Liver (tissue), 9 donors: ENCODE measurements around the gene COL15A1. TPM values are rescaled to one million over a fixed set of nuclear protein-coding genes. Genes with fewer than 3 reads are reported as not detected.

Source experiments
- DNase-seq: peaks from one replicate; pipeline ENCODE4 v3.0.0-alpha.2; 2017; ENCODE audit warnings: low spot score
- H3K27ac ChIP-seq, 2 donors: one replicate each; pipeline ENCODE4 v1.7.0; 2013; ENCODE audit warnings: inconsistent platforms in 2 of 2, low read length in 2 of 2, control low read depth in 1 of 2, low read depth in 1 of 2, mild to moderate bottlenecking in 1 of 2
- H3K27me3 ChIP-seq, 4 donors: one replicate each; pipeline versions ENCODE4 v1.6.1 to v1.7.0; 2013; ENCODE audit warnings: low read length in 3 of 4, inconsistent platforms in 1 of 4, mild to moderate bottlenecking in 1 of 4, moderate library complexity in 1 of 4; ENCODE audit not compliant: control insufficient read depth in 4 of 4, insufficient read depth in 4 of 4
- H3K36me3 ChIP-seq, 4 donors: one replicate each; pipeline versions ENCODE4 v1.6.1 to v1.7.0; 2013; ENCODE audit warnings: low read length in 3 of 4, mild to moderate bottlenecking in 3 of 4, low read depth in 1 of 4, moderate library complexity in 1 of 4; ENCODE audit not compliant: control insufficient read depth in 4 of 4, insufficient read depth in 3 of 4
- H3K4me1 ChIP-seq, 4 donors: one replicate each; pipeline versions ENCODE4 v1.6.1 to v1.7.0; 2013; ENCODE audit warnings: low read length in 3 of 4, mild to moderate bottlenecking in 3 of 4, moderate library complexity in 1 of 4; ENCODE audit not compliant: control insufficient read depth in 4 of 4, insufficient read depth in 4 of 4
- H3K4me3 ChIP-seq, 3 donors: one replicate each; pipeline versions ENCODE4 v1.6.1 to v1.7.0; 2013; ENCODE audit warnings: low read length in 3 of 3, control low read depth in 1 of 3, low read depth in 1 of 3, mild to moderate bottlenecking in 1 of 3
- H3K9ac ChIP-seq, 2 donors: one replicate each; pipeline ENCODE4 v1.7.0; 2013; ENCODE audit warnings: low read length in 2 of 2, mild to moderate bottlenecking in 2 of 2, moderate library complexity in 2 of 2, control low read depth in 1 of 2, low read depth in 1 of 2
- H3K9me3 ChIP-seq, 4 donors: one replicate each; pipeline versions ENCODE4 v1.6.1 to v1.7.0; 2013; ENCODE audit warnings: low read length in 3 of 4; ENCODE audit not compliant: control insufficient read depth in 4 of 4
- EGR1 ChIP-seq, 2 donors: IDR thresholded peaks; 2 replicates each; pipeline ENCODE4 v1.6.1; 2016 to 2018; ENCODE audit warnings: antibody characterized with exemption in 2 of 2, low read depth in 2 of 2
- FOXA1 ChIP-seq: IDR thresholded peaks from 2 replicates; pipeline ENCODE4 v1.6.1; 2016; ENCODE audit warnings: antibody characterized with exemption
- FOXA2 ChIP-seq: IDR thresholded peaks from 2 replicates; pipeline ENCODE4 v1.6.1; 2016; ENCODE audit warnings: antibody characterized with exemption
- GABPA ChIP-seq, 2 donors: IDR thresholded peaks in 1 of 2; conservative IDR thresholded peaks in 1 of 2; 2 replicates each; pipeline ENCODE4 v1.6.1; 2016; ENCODE audit warnings: antibody characterized with exemption in 2 of 2, mild to moderate bottlenecking in 1 of 2, moderate library complexity in 1 of 2
- HNF4A ChIP-seq, 2 donors: conservative IDR thresholded peaks; 2 replicates each; pipeline ENCODE4 v1.6.1; 2016; ENCODE audit warnings: antibody characterized with exemption in 2 of 2, mild to moderate bottlenecking in 2 of 2
- HNF4G ChIP-seq: IDR thresholded peaks from 2 replicates; pipeline ENCODE4 v1.6.1; 2016; ENCODE audit warnings: antibody characterized with exemption
- JUND ChIP-seq, 2 donors: IDR thresholded peaks; 2 replicates each; pipeline ENCODE4 v1.6.1; 2016; ENCODE audit warnings: antibody characterized with exemption in 2 of 2
- NR2F2 ChIP-seq: IDR thresholded peaks from 2 replicates; pipeline ENCODE4 v1.6.1; 2016; ENCODE audit warnings: antibody characterized with exemption
- RAD21 ChIP-seq, 2 donors: IDR thresholded peaks; 2 replicates each; pipeline ENCODE4 v1.6.1; 2016; ENCODE audit warnings: antibody characterized with exemption in 2 of 2, mild to moderate bottlenecking in 2 of 2
- RXRA ChIP-seq, 2 donors: IDR thresholded peaks; 2 replicates each; pipeline ENCODE4 v1.6.1; 2017 to 2018; ENCODE audit warnings: antibody characterized with exemption in 2 of 2, mild to moderate bottlenecking in 1 of 2
- YY1 ChIP-seq: IDR thresholded peaks from 2 replicates; pipeline ENCODE4 v1.6.1; 2016; ENCODE audit warnings: antibody characterized with exemption, mild to moderate bottlenecking
- WGBS: extraction: QIAGEN DNeasy Blood & Tissue Kit; methylation state at CpG from one replicate; pipeline ENCODE4 v1.1.7; 2013; 5-methylcytosine and 5-hydroxymethylcytosine counted together
- polyA plus RNA-seq, 2 donors: library from polyadenylated mRNA; stranded (reverse) in 1 of 2; unstranded in 1 of 2; fragments of 200-250 nt in 1 of 2; fragments of >200 nt in 1 of 2; fragmentation: Nextera tagmentation in 1 of 2; extraction: Ambion mirVana in 1 of 2; gene quantifications; one replicate each; pipeline versions ENCODE4 v1.2.1 to v1.2.3, GENCODE V29; 2013 to 2015
- total RNA-seq, 2 donors: library from RNA; depleted of rRNA; stranded (reverse); fragments of >200 nt; gene quantifications; one replicate each; pipeline ENCODE4 v1.2.3, GENCODE V29; 2014
- TF ChIP-seq, protein P1 (sequence below): IDR thresholded peaks from 2 replicates; pipeline ENCODE4 v1.6.1; 2016; ENCODE audit warnings: antibody characterized with exemption
- TF ChIP-seq, protein P2 (sequence below): fragments of 150-350 bp; IDR thresholded peaks from 2 replicates; pipeline ENCODE4 v1.5.1; 2017; ENCODE audit warnings: improper control_type of control experiment, low read depth, low read length; ENCODE audit not compliant: missing input control
- TF ChIP-seq, protein P3 (sequence below): IDR thresholded peaks from 2 replicates; pipeline ENCODE4 v1.6.1; 2016; ENCODE audit warnings: antibody characterized with exemption
- TF ChIP-seq, protein P4 (sequence below): IDR thresholded peaks from 2 replicates; pipeline ENCODE4 v1.6.1; 2016; ENCODE audit warnings: antibody characterized with exemption, mild to moderate bottlenecking
- donor health status: healthy.
- donor health status: healthy.
- donor health status: healthy.
- donor health status: healthy.
- donor health status: healthy.

Gene COL15A1
- total and polyA plus RNA-seq, 4 donors, result 0.10 to 0.42 (median 0.24) TPM

DNA sequence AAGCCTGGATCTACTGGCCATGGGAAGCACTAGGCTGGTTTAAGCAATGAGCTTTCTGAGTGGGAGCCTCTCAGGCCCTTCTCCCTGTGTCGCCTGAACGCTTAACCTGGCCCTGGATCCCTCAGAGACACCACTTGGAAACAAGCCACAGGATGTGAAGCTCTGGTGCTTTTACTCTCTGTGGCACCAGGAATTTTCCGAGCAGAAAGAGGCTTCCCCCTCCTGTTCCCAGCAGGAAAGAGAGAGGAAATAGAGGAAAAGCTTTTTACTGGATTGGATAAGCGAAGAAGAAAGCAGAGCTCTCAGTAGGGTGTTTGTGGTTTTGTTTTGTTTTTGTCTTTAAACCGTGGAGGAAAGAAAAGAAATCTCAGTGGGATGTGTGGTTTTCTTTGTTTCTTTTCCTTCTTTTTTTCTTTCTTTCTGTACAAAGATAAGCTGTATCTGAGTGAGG, 34.5 kb downstream of the COL15A1 start (continued):
- TF ChIP-seq, protein P1, sequence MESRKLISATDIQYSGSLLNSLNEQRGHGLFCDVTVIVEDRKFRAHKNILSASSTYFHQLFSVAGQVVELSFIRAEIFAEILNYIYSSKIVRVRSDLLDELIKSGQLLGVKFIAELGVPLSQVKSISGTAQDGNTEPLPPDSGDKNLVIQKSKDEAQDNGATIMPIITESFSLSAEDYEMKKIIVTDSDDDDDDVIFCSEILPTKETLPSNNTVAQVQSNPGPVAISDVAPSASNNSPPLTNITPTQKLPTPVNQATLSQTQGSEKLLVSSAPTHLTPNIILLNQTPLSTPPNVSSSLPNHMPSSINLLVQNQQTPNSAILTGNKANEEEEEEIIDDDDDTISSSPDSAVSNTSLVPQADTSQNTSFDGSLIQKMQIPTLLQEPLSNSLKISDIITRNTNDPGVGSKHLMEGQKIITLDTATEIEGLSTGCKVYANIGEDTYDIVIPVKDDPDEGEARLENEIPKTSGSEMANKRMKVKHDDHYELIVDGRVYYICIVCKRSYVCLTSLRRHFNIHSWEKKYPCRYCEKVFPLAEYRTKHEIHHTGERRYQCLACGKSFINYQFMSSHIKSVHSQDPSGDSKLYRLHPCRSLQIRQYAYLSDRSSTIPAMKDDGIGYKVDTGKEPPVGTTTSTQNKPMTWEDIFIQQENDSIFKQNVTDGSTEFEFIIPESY, result no peak
- TF ChIP-seq, protein P2, sequence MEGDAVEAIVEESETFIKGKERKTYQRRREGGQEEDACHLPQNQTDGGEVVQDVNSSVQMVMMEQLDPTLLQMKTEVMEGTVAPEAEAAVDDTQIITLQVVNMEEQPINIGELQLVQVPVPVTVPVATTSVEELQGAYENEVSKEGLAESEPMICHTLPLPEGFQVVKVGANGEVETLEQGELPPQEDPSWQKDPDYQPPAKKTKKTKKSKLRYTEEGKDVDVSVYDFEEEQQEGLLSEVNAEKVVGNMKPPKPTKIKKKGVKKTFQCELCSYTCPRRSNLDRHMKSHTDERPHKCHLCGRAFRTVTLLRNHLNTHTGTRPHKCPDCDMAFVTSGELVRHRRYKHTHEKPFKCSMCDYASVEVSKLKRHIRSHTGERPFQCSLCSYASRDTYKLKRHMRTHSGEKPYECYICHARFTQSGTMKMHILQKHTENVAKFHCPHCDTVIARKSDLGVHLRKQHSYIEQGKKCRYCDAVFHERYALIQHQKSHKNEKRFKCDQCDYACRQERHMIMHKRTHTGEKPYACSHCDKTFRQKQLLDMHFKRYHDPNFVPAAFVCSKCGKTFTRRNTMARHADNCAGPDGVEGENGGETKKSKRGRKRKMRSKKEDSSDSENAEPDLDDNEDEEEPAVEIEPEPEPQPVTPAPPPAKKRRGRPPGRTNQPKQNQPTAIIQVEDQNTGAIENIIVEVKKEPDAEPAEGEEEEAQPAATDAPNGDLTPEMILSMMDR, result no peak
- TF ChIP-seq HNF4G (no peak), EGR1 (IDR thresholded peaks at IDR 0.05; ENCODE audit: low read depth in 2 of 2) (no peak), GABPA (IDR thresholded peaks at IDR 0.05 in 1 of 2, conservative IDR thresholded peaks at IDR 0.05 in 1 of 2) (no peak)

DNA sequence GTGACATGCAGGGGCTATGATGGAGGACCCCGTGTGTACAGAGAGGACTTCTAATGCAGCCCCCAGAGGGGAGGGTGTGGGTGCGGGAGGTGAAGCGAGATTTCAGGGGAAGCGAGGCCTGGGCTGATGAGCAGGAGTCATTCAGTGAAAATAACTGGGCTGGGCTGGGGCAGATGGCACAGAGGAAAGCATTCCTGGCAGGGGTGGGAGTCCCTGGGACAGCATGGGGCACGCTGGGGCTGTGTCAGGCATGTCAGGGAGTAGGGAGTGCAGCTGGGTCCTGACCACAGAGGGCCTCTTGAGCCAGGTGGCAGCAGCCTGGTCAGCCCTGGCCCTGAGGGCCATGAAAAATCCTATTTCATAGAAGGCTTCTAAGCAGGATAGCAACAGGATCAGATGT, 36.6 kb downstream of the COL15A1 start:
- no peak for DNase-seq
- H3K9ac ChIP-seq, result no peak overlapping the region
- TF ChIP-seq, protein P1, result no peak
- TF ChIP-seq RXRA (IDR thresholded peaks at IDR 0.05), result no peak
- no peak for TF ChIP-seq YY1
- TF ChIP-seq, protein P3, sequence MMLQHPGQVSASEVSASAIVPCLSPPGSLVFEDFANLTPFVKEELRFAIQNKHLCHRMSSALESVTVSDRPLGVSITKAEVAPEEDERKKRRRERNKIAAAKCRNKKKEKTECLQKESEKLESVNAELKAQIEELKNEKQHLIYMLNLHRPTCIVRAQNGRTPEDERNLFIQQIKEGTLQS, result no peak
- TF ChIP-seq, protein P4, sequence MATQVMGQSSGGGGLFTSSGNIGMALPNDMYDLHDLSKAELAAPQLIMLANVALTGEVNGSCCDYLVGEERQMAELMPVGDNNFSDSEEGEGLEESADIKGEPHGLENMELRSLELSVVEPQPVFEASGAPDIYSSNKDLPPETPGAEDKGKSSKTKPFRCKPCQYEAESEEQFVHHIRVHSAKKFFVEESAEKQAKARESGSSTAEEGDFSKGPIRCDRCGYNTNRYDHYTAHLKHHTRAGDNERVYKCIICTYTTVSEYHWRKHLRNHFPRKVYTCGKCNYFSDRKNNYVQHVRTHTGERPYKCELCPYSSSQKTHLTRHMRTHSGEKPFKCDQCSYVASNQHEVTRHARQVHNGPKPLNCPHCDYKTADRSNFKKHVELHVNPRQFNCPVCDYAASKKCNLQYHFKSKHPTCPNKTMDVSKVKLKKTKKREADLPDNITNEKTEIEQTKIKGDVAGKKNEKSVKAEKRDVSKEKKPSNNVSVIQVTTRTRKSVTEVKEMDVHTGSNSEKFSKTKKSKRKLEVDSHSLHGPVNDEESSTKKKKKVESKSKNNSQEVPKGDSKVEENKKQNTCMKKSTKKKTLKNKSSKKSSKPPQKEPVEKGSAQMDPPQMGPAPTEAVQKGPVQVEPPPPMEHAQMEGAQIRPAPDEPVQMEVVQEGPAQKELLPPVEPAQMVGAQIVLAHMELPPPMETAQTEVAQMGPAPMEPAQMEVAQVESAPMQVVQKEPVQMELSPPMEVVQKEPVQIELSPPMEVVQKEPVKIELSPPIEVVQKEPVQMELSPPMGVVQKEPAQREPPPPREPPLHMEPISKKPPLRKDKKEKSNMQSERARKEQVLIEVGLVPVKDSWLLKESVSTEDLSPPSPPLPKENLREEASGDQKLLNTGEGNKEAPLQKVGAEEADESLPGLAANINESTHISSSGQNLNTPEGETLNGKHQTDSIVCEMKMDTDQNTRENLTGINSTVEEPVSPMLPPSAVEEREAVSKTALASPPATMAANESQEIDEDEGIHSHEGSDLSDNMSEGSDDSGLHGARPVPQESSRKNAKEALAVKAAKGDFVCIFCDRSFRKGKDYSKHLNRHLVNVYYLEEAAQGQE, result no peak
- TF ChIP-seq HNF4A (conservative IDR thresholded peaks at IDR 0.05), result no peak
- TF ChIP-seq, protein P2, result no peak
- TF ChIP-seq EGR1 (IDR thresholded peaks at IDR 0.05; ENCODE audit: low read depth in 2 of 2), result no peak
- no peak for TF ChIP-seq HNF4G
- no peak for TF ChIP-seq GABPA (IDR thresholded peaks at IDR 0.05 in 1 of 2, conservative IDR thresholded peaks at IDR 0.05 in 1 of 2)
- no peak for TF ChIP-seq JUND (IDR thresholded peaks at IDR 0.05)
- no peak for TF ChIP-seq FOXA2
- TF ChIP-seq RAD21 (IDR thresholded peaks at IDR 0.05), result no peak
- no peak for TF ChIP-seq NR2F2
- TF ChIP-seq FOXA1, result no peak
- no peaks in the 10 kb centered on the region for H3K27me3 ChIP-seq
- H3K27ac ChIP-seq, result no peak overlapping the region
- H3K4me3 ChIP-seq, result no peak overlapping the region
- peaks cover 0 to under 1% (median 0%) of the 10 kb centered on the region in 4 donors for H3K4me1 ChIP-seq
- WGBS, result 92% methylated on average over 5 of the region's 5 CpGs
- no peaks in the 10 kb centered on the region for H3K36me3 ChIP-seq
- H3K9me3 ChIP-seq, result no peaks in the 10 kb centered on the region
